GM12892 (cell line): ENCODE measurements around the gene CCNE1.

Source experiments
- POLR2A ChIP-seq: IDR thresholded peaks from 2 replicates; pipeline ENCODE4 v1.6.1; 2011; ENCODE audit warnings: low read depth, low read length, control low read depth
- POLR2AphosphoS5 ChIP-seq: IDR thresholded peaks from 2 replicates; pipeline ENCODE4 v1.6.1; 2011; ENCODE audit warnings: low read depth, low read length, control low read depth
- TAF1 ChIP-seq: IDR thresholded peaks from 2 replicates; pipeline ENCODE4 v1.6.1; 2011; ENCODE audit warnings: low read depth, mild to moderate bottlenecking, control low read depth, low read length, borderline replicate concordance

- TF ChIP-seq POLR2AphosphoS5 (no peak), POLR2A (no peak), TAF1 (no peak)
These were observed 11.5 kb upstream of the CCNE1 start for GRCh38 chr19:29800100-29800825.
